IMR-90 (cell line): ENCODE data around the gene ARHGEF39. TPM values are rescaled to one million over a fixed set of nuclear protein-coding genes. Genes with fewer than 3 reads are reported as not detected.

ENCODE experiments used
- ATAC-seq: fragments of 200-7000 bp; cut with Tn5 transposase; 2 replicates; pipeline ENCODE4 v1.9.1; 2020; ENCODE audit warnings: low read depth, mild to moderate bottlenecking, moderate library complexity
- BruUV-seq: library from RNA; stranded (reverse); fragments of 400-500 nt; replicated peaks from 2 replicates; lab custom pipeline; 2021; lab: Mats Ljungman, UMichigan
- CTCF ChIA-PET: fragments of 300-600 bp; formaldehyde crosslinking; extraction: SDS; loops from one replicate; lab custom pipeline; 2021; ENCODE audit warnings: antibody characterized with exemption; lab: Yijun Ruan, JAX
- POLR2A ChIA-PET: fragments of 300-600 bp; sonication (Branson Sonifier 250); formaldehyde crosslinking; loops from one replicate; lab custom pipeline; 2022; ENCODE audit warnings: antibody characterized with exemption; ENCODE audit not compliant: unreplicated experiment; lab: Charles Lee
- DNase-seq: peaks from one replicate; pipeline ENCODE4 v3.0.0; 2013
- H2AFZ ChIP-seq: replicated peaks from 2 replicates; pipeline ENCODE3; 2013; ENCODE audit warnings: low read length, mild to moderate bottlenecking; ENCODE audit not compliant: poor library complexity
- H2AK5ac ChIP-seq: 2 replicates; pipeline ENCODE4 v1.6.1; 2013; ENCODE audit warnings: low read depth, low read length, inconsistent platforms
- H2AK9ac ChIP-seq: replicated peaks from 2 replicates; pipeline ENCODE3; 2013; ENCODE audit warnings: mild to moderate bottlenecking, low read depth, low read length, moderate library complexity; ENCODE audit not compliant: poor library complexity
- H2BK120ac ChIP-seq: 2 replicates; pipeline ENCODE4 v1.6.1; 2013; ENCODE audit warnings: low read depth, low read length, inconsistent platforms
- H2BK15ac ChIP-seq: 3 replicates; pipeline ENCODE4 v1.6.1; 2013; ENCODE audit warnings: low read depth, low read length, inconsistent platforms
- H2BK20ac ChIP-seq: 2 replicates; pipeline ENCODE4 v1.6.1; 2013; ENCODE audit warnings: low read depth, mild to moderate bottlenecking, inconsistent platforms, low read length, moderate library complexity
- H2BK5ac ChIP-seq: 2 replicates; pipeline ENCODE4 v1.6.1; 2013; ENCODE audit warnings: mild to moderate bottlenecking, low read depth, low read length, inconsistent platforms; ENCODE audit not compliant: poor library complexity, severe bottlenecking
- H3K14ac ChIP-seq: replicated peaks from 2 replicates; pipeline ENCODE4 v1.6.1; 2013; ENCODE audit warnings: low read depth, low read length, inconsistent platforms
- H3K18ac ChIP-seq: 2 replicates; pipeline ENCODE4 v1.6.1; 2013; ENCODE audit warnings: low read depth, low read length, control low read depth
- H3K23ac ChIP-seq: 2 replicates; pipeline ENCODE4 v1.6.1; 2013; ENCODE audit warnings: low read depth, low read length, inconsistent platforms
- H3K27ac ChIP-seq: 2 replicates; pipeline ENCODE4 v1.5.1; 2013; ENCODE audit warnings: mild to moderate bottlenecking, control low read depth, low read length; ENCODE audit not compliant: insufficient read depth
- H3K27me3 ChIP-seq: 2 replicates; pipeline ENCODE4 v1.6.1; 2013; ENCODE audit warnings: low read length; ENCODE audit not compliant: control insufficient read depth, insufficient read depth
- H3K36me3 ChIP-seq: 2 replicates; pipeline ENCODE4 v1.6.1; 2013; ENCODE audit warnings: low read length, mixed read lengths; ENCODE audit not compliant: control insufficient read depth, insufficient read depth
- H3K4ac ChIP-seq: 2 replicates; pipeline ENCODE4 v1.6.1; 2013; ENCODE audit warnings: low read depth, low read length, inconsistent platforms
- H3K4me1 ChIP-seq: 2 replicates; pipeline ENCODE4 v1.6.1; 2013; ENCODE audit warnings: low read length, mixed read lengths; ENCODE audit not compliant: control insufficient read depth, insufficient read depth
- H3K4me2 ChIP-seq: 2 replicates; pipeline ENCODE4 v1.6.1; 2013; ENCODE audit warnings: low read depth, mild to moderate bottlenecking, control low read depth, low read length, moderate library complexity
- H3K4me3 ChIP-seq: 2 replicates; pipeline ENCODE4 v1.5.1; 2013; ENCODE audit warnings: low read depth, mild to moderate bottlenecking, control low read depth, low read length, moderate library complexity; ENCODE audit not compliant: insufficient read depth
- H3K56ac ChIP-seq: 2 replicates; pipeline ENCODE4 v1.6.1; 2013; ENCODE audit warnings: low read length, inconsistent platforms; ENCODE audit not compliant: insufficient read depth; ENCODE audit errors: extremely low read depth
- H3K79me1 ChIP-seq, 2 experiments: 2 replicates each; pipeline ENCODE4 v1.6.1; 2013; ENCODE audit warnings: low read length in 2 of 2, inconsistent platforms in 1 of 2, low read depth in 1 of 2
- H3K9ac ChIP-seq: 2 replicates; pipeline ENCODE4 v1.6.1; 2013; ENCODE audit warnings: low read depth, low read length, control low read depth
- H3K9me1 ChIP-seq: 2 replicates; pipeline ENCODE4 v1.6.1; 2013; ENCODE audit warnings: low read length, inconsistent platforms; ENCODE audit not compliant: insufficient read depth
- H3K9me3 ChIP-seq: 2 replicates; pipeline ENCODE4 v1.6.1; 2013; ENCODE audit warnings: low read length; ENCODE audit not compliant: control insufficient read depth, insufficient read depth
- H4K20me1 ChIP-seq: 2 replicates; pipeline ENCODE4 v1.6.1; 2013; ENCODE audit warnings: low read length, inconsistent platforms; ENCODE audit not compliant: insufficient read depth
- H4K5ac ChIP-seq: 2 replicates; pipeline ENCODE4 v1.6.1; 2013; ENCODE audit warnings: mild to moderate bottlenecking, low read depth, low read length, control low read depth
- H4K8ac ChIP-seq, 2 experiments: 2 replicates each; pipeline ENCODE4 v1.6.1; 2013; ENCODE audit warnings: low read depth in 2 of 2, low read length in 2 of 2, control low read depth in 1 of 2, inconsistent platforms in 1 of 2
- H4K91ac ChIP-seq: 2 replicates; pipeline ENCODE4 v1.6.1; 2013; ENCODE audit warnings: low read depth, low read length, inconsistent platforms; ENCODE audit not compliant: insufficient read depth
- BHLHE40 ChIP-seq: fragments of 150-350 bp; IDR thresholded peaks from 2 replicates; pipeline ENCODE4 v1.6.1; 2016; ENCODE audit warnings: mild to moderate bottlenecking, low read depth, low read length
- CEBPB ChIP-seq: IDR thresholded peaks from 2 replicates; pipeline ENCODE4 v1.6.1; 2012; ENCODE audit warnings: low read depth, low read length, improper control_type of control experiment
- CHD1 ChIP-seq: IDR thresholded peaks from 2 replicates; pipeline ENCODE4 v1.6.1; 2012; ENCODE audit warnings: low read depth, low read length, improper control_type of control experiment
- FOS ChIP-seq: fragments of 150-350 bp; IDR thresholded peaks from 2 replicates; pipeline ENCODE4 v1.6.1; 2016; ENCODE audit warnings: low read depth, low read length
- MAFK ChIP-seq: IDR thresholded peaks from 2 replicates; pipeline ENCODE4 v1.6.1; 2012; ENCODE audit warnings: low read depth, low read length, improper control_type of control experiment
- MAZ ChIP-seq: IDR thresholded peaks from 2 replicates; pipeline ENCODE4 v1.6.1; 2012; ENCODE audit warnings: low read depth, mild to moderate bottlenecking, low read length, improper control_type of control experiment, moderate library complexity, borderline replicate concordance
- MXI1 ChIP-seq: IDR thresholded peaks from 2 replicates; pipeline ENCODE4 v1.6.1; 2012; ENCODE audit warnings: low read depth, mild to moderate bottlenecking, low read length, moderate library complexity, borderline replicate concordance
- NFE2L2 ChIP-seq: fragments of 150-350 bp; IDR thresholded peaks from 2 replicates; pipeline ENCODE4 v1.6.1; 2016; ENCODE audit warnings: low read depth, mild to moderate bottlenecking, low read length
- POLR2A ChIP-seq: IDR thresholded peaks from 2 replicates; pipeline ENCODE4 v1.6.1; 2012; ENCODE audit warnings: mild to moderate bottlenecking, low read depth, low read length
- RAD21 ChIP-seq: IDR thresholded peaks from 2 replicates; pipeline ENCODE4 v1.6.1; 2012; ENCODE audit warnings: low read length, improper control_type of control experiment
- RCOR1 ChIP-seq: IDR thresholded peaks from 2 replicates; pipeline ENCODE4 v1.6.1; 2012; ENCODE audit warnings: mild to moderate bottlenecking, low read length, improper control_type of control experiment; ENCODE audit not compliant: insufficient replicate concordance
- RFX5 ChIP-seq: IDR thresholded peaks from 2 replicates; pipeline ENCODE4 v1.8.0; 2012; ENCODE audit warnings: low read depth, mild to moderate bottlenecking, low read length, moderate library complexity
- SMC3 ChIP-seq: fragments of 150-350 bp; IDR thresholded peaks from 2 replicates; pipeline ENCODE4 v1.6.1; 2016; ENCODE audit warnings: low read depth, mild to moderate bottlenecking, antibody characterized with exemption, low read length, moderate library complexity
- WGBS, 2 experiments: methylation state at CpG; one replicate each; pipeline versions ENCODE4 v1.1.5 to v1.1.7; 2013; ENCODE audit warnings: missing lambda C conversion rate in 2 of 2; ENCODE audit not compliant: insufficient read length in 1 of 2; ENCODE audit errors: extremely low coverage in 2 of 2; 5-methylcytosine and 5-hydroxymethylcytosine counted together
- dilution Hi-C: fragments of 300-500 bp; cut with HindIII; formaldehyde crosslinking; loops from one replicate; pipeline ENCODE4 v1.14.3; 2018; ENCODE audit warnings: low sequenced_read_pairs; ENCODE audit not compliant: unreplicated experiment
- in situ Hi-C: fragments of 300-500 bp; cut with MboI; formaldehyde crosslinking; loops from 3 replicates; pipeline ENCODE4 v1.14.3; 2019; ENCODE audit warnings: low sequenced_read_pairs, inconsistent platforms, mixed read lengths
- intact Hi-C: fragments of 100-400 bp; cut with micrococcal nuclease; formaldehyde crosslinking; loops from 2 replicates; pipeline ENCODE4 v1.10.0; 2022
- polyA plus RNA-seq, 3 experiments: library from polyadenylated mRNA; depleted of rRNA; stranded (reverse); fragments of >200 nt; gene quantifications; 2 replicates each; pipeline ENCODE4 v1.2.3, GENCODE V29; 2012; ENCODE audit warnings: low replicate concordance in 1 of 3
- total RNA-seq: library from RNA; depleted of rRNA; stranded (reverse); fragments of >200 nt; gene quantifications from 2 replicates; pipeline ENCODE4 v1.2.3, GENCODE V29; 2012
- TF ChIP-seq, protein P1 (sequence below): conservative IDR thresholded peaks from 2 replicates; pipeline ENCODE4 v1.5.1; 2012; ENCODE audit warnings: mild to moderate bottlenecking, low read depth, low read length, improper control_type of control experiment
- TF ChIP-seq, protein P2 (sequence below): fragments of 150-350 bp; IDR thresholded peaks from 2 replicates; pipeline ENCODE4 v1.6.1; 2016; ENCODE audit warnings: low read depth, mild to moderate bottlenecking, low read length, moderate library complexity, borderline replicate concordance
- TF ChIP-seq, protein P3 (sequence below): fragments of 150-350 bp; IDR thresholded peaks from 2 replicates; pipeline ENCODE4 v1.6.1; 2017; ENCODE audit warnings: mild to moderate bottlenecking, antibody characterized with exemption, low read length, low read depth

ARHGEF39 gene
- total and polyA plus RNA-seq, 2 of the 4 experiments (the other 2 are of a cell fraction): 2.5 to 2.8 TPM

DNA sequence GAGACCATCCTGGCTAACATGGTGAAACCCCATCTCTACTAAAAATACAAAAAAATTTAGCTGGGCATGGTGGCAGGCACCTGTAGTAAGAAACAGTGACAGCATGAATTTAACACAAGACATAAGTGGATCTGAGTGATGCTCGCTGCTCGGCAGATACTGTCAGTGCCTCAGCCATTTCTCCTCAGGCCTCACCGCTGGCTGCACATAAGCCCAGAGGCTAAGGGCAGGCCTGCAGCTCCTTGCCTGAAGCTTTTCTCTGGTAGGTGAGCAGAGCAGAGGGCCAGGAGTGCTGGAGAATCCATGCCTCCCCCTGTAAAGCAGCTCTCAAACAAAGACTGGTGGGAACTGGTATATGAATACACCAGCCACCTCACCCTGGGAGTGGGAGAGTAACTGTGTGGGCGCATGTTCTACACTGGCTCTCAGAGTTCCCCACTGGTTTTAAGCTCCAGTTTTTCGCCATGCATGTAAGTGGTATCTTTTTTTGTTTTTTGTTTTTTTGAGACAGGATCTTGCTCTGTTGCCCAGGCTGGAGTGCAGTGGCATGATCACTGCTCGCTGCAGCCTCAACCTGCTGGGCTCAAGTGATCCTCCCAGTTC lies 36.5 kb downstream of the ARHGEF39 start:
- H3K9ac ChIP-seq: no peak overlapping the region
- no peak overlapping the region for H4K91ac ChIP-seq
- no peak overlapping the region for H2BK120ac ChIP-seq
- DNase-seq (no peak), ATAC-seq (no peak)
- H3K14ac ChIP-seq: no peak overlapping the region
- H2BK20ac ChIP-seq: no peak overlapping the region
- no peak overlapping the region for H3K4me3 ChIP-seq
- no peaks in the 10 kb centered on the region for H3K36me3 ChIP-seq
- H3K18ac ChIP-seq: no peak overlapping the region
- dilution Hi-C loops: no loop called here
- H3K4ac ChIP-seq: no peak overlapping the region
- H3K23ac ChIP-seq: no peak overlapping the region
- no peak overlapping the region for H3K56ac ChIP-seq
- peaks cover 2% of the 10 kb centered on the region; the same call in 1 of the 2 replicates for H3K9me3 ChIP-seq
- no peaks in the 10 kb centered on the region for H3K4me1 ChIP-seq
- H4K8ac ChIP-seq: no peak overlapping the region
- H3K27ac ChIP-seq: no peak overlapping the region
- TF ChIP-seq CHD1 (no peak), SMC3 (no peak), NFE2L2 (no peak), RFX5 (no peak), RAD21 (no peak), MAZ (no peak), POLR2A (no peak), CEBPB (no peak), FOS (no peak), MXI1 (no peak), MAFK (no peak), RCOR1 (no peak), BHLHE40 (no peak)
- TF ChIP-seq, protein P1, sequence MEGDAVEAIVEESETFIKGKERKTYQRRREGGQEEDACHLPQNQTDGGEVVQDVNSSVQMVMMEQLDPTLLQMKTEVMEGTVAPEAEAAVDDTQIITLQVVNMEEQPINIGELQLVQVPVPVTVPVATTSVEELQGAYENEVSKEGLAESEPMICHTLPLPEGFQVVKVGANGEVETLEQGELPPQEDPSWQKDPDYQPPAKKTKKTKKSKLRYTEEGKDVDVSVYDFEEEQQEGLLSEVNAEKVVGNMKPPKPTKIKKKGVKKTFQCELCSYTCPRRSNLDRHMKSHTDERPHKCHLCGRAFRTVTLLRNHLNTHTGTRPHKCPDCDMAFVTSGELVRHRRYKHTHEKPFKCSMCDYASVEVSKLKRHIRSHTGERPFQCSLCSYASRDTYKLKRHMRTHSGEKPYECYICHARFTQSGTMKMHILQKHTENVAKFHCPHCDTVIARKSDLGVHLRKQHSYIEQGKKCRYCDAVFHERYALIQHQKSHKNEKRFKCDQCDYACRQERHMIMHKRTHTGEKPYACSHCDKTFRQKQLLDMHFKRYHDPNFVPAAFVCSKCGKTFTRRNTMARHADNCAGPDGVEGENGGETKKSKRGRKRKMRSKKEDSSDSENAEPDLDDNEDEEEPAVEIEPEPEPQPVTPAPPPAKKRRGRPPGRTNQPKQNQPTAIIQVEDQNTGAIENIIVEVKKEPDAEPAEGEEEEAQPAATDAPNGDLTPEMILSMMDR: no peak
- TF ChIP-seq, protein P2, sequence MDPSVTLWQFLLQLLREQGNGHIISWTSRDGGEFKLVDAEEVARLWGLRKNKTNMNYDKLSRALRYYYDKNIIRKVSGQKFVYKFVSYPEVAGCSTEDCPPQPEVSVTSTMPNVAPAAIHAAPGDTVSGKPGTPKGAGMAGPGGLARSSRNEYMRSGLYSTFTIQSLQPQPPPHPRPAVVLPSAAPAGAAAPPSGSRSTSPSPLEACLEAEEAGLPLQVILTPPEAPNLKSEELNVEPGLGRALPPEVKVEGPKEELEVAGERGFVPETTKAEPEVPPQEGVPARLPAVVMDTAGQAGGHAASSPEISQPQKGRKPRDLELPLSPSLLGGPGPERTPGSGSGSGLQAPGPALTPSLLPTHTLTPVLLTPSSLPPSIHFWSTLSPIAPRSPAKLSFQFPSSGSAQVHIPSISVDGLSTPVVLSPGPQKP: no peak
- TF ChIP-seq, protein P3, sequence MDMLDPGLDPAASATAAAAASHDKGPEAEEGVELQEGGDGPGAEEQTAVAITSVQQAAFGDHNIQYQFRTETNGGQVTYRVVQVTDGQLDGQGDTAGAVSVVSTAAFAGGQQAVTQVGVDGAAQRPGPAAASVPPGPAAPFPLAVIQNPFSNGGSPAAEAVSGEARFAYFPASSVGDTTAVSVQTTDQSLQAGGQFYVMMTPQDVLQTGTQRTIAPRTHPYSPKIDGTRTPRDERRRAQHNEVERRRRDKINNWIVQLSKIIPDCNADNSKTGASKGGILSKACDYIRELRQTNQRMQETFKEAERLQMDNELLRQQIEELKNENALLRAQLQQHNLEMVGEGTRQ: no peak
- BruUV-seq: no TSS peak
- CTCF ChIA-PET: interaction anchor here (1.2 kb wide), 1 partner anchor 10 kb away, joined by 3 read pairs; no protein-coding TSS in a partner anchor
- H3K9me1 ChIP-seq: no peaks in the 10 kb centered on the region
- POLR2A ChIA-PET: no interaction called here
- no peaks in the 10 kb centered on the region for H3K79me1 ChIP-seq
- no peak overlapping the region for H4K5ac ChIP-seq
- WGBS, 2 experiments: 79% methylated on average over 3 of the region's 6 CpGs; no CpG with 5 or more reads in 1 of the 2 experiments
- no peak overlapping the region for H2BK15ac ChIP-seq
- intact Hi-C loops: no loop called here
- no peak overlapping the region for H2AFZ ChIP-seq
- no peak overlapping the region for H2AK5ac ChIP-seq
- H4K20me1 ChIP-seq: no peaks in the 10 kb centered on the region
- H3K4me2 ChIP-seq: no peak overlapping the region
- H2BK5ac ChIP-seq: no peak overlapping the region
- no peak overlapping the region for H2AK9ac ChIP-seq
- no peaks in the 10 kb centered on the region; the same call in 1 of the 2 replicates for H3K27me3 ChIP-seq
- in situ Hi-C loops: no loop called here
